PC-3 (cell line): ENCODE data around the gene GATA3. TPM values are rescaled to one million over a fixed set of nuclear protein-coding genes. Genes with fewer than 3 reads are reported as not detected.

Experiments used
- ATAC-seq: fragments of 200-7000 bp; cut with Tn5 transposase; 2 replicates; pipeline ENCODE4 v1.9.1; 2020; ENCODE audit warnings: mild to moderate bottlenecking, moderate library complexity
- BruUV-seq: library from RNA; stranded (reverse); fragments of 400-500 nt; replicated peaks from 2 replicates; lab custom pipeline; 2021; lab: Mats Ljungman, UMichigan
- CTCF ChIA-PET: fragments of 300-600 bp; sonication (Branson Sonifier 250); formaldehyde crosslinking; loops from one replicate; lab custom pipeline; 2022; ENCODE audit warnings: antibody characterized with exemption; lab: Charles Lee
- POLR2A ChIA-PET: fragments of 300-600 bp; sonication (Branson Sonifier 250); formaldehyde crosslinking; loops from one replicate; lab custom pipeline; 2022; ENCODE audit warnings: antibody characterized with exemption; ENCODE audit not compliant: unreplicated experiment; lab: Charles Lee
- DNase-seq: peaks from one replicate; pipeline ENCODE4 v3.0.0-alpha.2; 2015
- H2AFZ ChIP-seq: fragments of 300-600 bp; sonication (generic); 2 replicates; pipeline ENCODE4 v1.6.0; 2016; ENCODE audit warnings: antibody characterized with exemption, low read length
- H3F3A ChIP-seq: fragments of 300-600 bp; sonication (generic); one replicate; pipeline ENCODE4 v1.6.0; 2017; ENCODE audit warnings: antibody characterized with exemption, low read length, control low read depth, mild to moderate bottlenecking; ENCODE audit not compliant: unreplicated experiment
- H3K27ac ChIP-seq: fragments of 300-600 bp; sonication (generic); 2 replicates; pipeline ENCODE4 v1.5.1; 2016; ENCODE audit warnings: mild to moderate bottlenecking, low read length
- H3K27me3 ChIP-seq: fragments of 300-600 bp; sonication (generic); 2 replicates; pipeline ENCODE4 v1.6.1; 2016; ENCODE audit warnings: low read length, mixed read lengths
- H3K36me3 ChIP-seq: fragments of 300-600 bp; sonication (generic); 2 replicates; pipeline ENCODE4 v1.6.1; 2016; ENCODE audit warnings: low read depth, mixed run types, low read length, mixed read lengths
- H3K4me1 ChIP-seq: fragments of 300-600 bp; sonication (generic); 2 replicates; pipeline ENCODE4 v1.5.1; 2016; ENCODE audit warnings: low read length; ENCODE audit not compliant: insufficient read depth
- H3K4me2 ChIP-seq: fragments of 300-600 bp; sonication (generic); 2 replicates; pipeline ENCODE4 v1.6.0; 2016; ENCODE audit warnings: low read length
- H3K4me3 ChIP-seq: fragments of 300-600 bp; sonication (generic); 2 replicates; pipeline ENCODE4 v1.5.1; 2016; ENCODE audit warnings: mild to moderate bottlenecking, low read length, mixed read lengths
- H3K79me2 ChIP-seq: fragments of 300-600 bp; sonication (generic); 2 replicates; pipeline ENCODE4 v1.6.1; 2017; ENCODE audit warnings: low read length, mixed read lengths
- H3K9ac ChIP-seq: fragments of 300-600 bp; sonication (generic); 2 replicates; pipeline ENCODE4 v1.6.0; 2016; ENCODE audit warnings: mild to moderate bottlenecking, low read length
- H3K9me2 ChIP-seq: fragments of 300-600 bp; sonication (generic); replicated peaks from 2 replicates; pipeline ENCODE4 v1.6.1; 2016; ENCODE audit warnings: mixed run types, low read length, mixed read lengths
- H3K9me3 ChIP-seq: fragments of 300-600 bp; sonication (generic); 2 replicates; pipeline ENCODE4 v1.6.1; 2016; ENCODE audit warnings: low read length, mixed read lengths
- H4K20me1 ChIP-seq: fragments of 300-600 bp; sonication (generic); 2 replicates; pipeline ENCODE4 v1.6.1; 2016; ENCODE audit warnings: low read length, mixed read lengths
- EZH2 ChIP-seq: fragments of 300-600 bp; sonication (generic); IDR thresholded peaks from one replicate; pipeline ENCODE4 v1.6.1; 2017; ENCODE audit warnings: antibody characterized with exemption, mild to moderate bottlenecking, low read length; ENCODE audit not compliant: unreplicated experiment
- EZH2phosphoT487 ChIP-seq: fragments of 300-600 bp; sonication (generic); IDR thresholded peaks from 2 replicates; pipeline ENCODE4 v1.6.1; 2018; ENCODE audit warnings: mild to moderate bottlenecking, antibody characterized with exemption, low read length, borderline replicate concordance
- intact Hi-C: fragments of 100-400 bp; cut with micrococcal nuclease; formaldehyde crosslinking; loops from 2 replicates; pipeline ENCODE4 v1.9.0; 2023
- total RNA-seq: library from RNA; depleted of rRNA; stranded (reverse); fragments of >200 nt; gene quantifications from 2 replicates; pipeline ENCODE4 v1.2.3, GENCODE V29; 2014
- TF ChIP-seq, protein P1 (sequence below): fragments of 300-600 bp; sonication (generic); conservative IDR thresholded peaks from 2 replicates; pipeline ENCODE4 v1.5.1; 2017; ENCODE audit warnings: antibody characterized with exemption, low read depth, mild to moderate bottlenecking, low read length

Gene GATA3
- total RNA-seq, 1 experiment from 2014 or later = 2.6 TPM

DNA sequence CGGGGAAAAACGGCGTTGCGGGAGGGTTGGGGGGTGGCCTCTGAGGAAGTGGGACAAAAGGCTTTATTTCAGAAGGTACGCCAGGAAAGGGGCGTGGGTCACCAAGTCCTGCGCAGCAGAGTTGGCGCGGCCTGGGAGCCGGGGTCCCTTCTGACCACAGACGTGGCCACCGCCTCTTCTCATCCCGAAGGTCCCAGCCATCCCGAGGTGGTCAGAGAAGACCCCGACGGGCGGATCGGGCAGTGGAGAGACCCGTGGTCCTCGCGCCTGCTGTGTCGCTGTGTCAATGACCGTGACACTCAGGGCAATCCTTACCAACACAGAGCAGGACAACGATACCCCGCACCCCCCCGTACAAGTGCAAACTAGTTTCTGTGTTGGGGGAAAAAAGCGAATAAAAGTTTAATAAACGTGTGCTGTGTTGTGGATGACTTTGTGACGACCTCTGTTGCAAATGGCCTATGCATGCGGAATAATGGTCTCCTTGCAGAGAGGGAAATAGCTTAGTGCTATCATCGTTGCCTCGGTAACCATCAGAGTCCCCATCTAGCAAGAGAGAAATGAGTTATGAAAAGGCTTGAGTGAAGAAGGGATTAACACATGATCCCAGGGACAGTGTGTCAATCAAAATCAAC, 19.4 kb upstream of the GATA3 start:
- no peaks in the 10 kb centered on the region for H3K9me2 ChIP-seq
- no peak overlapping the region for H3K9ac ChIP-seq
- H3F3A ChIP-seq = no peaks in the 10 kb centered on the region
- H3K27me3 ChIP-seq = peaks cover 30% of the 10 kb centered on the region
- ATAC-seq (no peak), DNase-seq (no peak)
- CTCF ChIA-PET = no interaction called here
- H3K36me3 ChIP-seq = no peaks in the 10 kb centered on the region
- intact Hi-C loops = no loop called here
- H4K20me1 ChIP-seq = no peaks in the 10 kb centered on the region
- BruUV-seq = no TSS peak
- H3K9me3 ChIP-seq = no peaks in the 10 kb centered on the region
- H3K27ac ChIP-seq = no peak overlapping the region
- no peak overlapping the region for H3K4me3 ChIP-seq
- POLR2A ChIA-PET = no interaction called here
- no peaks in the 10 kb centered on the region for H3K4me1 ChIP-seq
- H3K79me2 ChIP-seq = no peaks in the 10 kb centered on the region
- no peak overlapping the region for H2AFZ ChIP-seq
- TF ChIP-seq EZH2 (no peak), EZH2phosphoT487 (no peak)
- TF ChIP-seq, protein P1, sequence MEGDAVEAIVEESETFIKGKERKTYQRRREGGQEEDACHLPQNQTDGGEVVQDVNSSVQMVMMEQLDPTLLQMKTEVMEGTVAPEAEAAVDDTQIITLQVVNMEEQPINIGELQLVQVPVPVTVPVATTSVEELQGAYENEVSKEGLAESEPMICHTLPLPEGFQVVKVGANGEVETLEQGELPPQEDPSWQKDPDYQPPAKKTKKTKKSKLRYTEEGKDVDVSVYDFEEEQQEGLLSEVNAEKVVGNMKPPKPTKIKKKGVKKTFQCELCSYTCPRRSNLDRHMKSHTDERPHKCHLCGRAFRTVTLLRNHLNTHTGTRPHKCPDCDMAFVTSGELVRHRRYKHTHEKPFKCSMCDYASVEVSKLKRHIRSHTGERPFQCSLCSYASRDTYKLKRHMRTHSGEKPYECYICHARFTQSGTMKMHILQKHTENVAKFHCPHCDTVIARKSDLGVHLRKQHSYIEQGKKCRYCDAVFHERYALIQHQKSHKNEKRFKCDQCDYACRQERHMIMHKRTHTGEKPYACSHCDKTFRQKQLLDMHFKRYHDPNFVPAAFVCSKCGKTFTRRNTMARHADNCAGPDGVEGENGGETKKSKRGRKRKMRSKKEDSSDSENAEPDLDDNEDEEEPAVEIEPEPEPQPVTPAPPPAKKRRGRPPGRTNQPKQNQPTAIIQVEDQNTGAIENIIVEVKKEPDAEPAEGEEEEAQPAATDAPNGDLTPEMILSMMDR = no peak
- no peak overlapping the region for H3K4me2 ChIP-seq

DNA sequence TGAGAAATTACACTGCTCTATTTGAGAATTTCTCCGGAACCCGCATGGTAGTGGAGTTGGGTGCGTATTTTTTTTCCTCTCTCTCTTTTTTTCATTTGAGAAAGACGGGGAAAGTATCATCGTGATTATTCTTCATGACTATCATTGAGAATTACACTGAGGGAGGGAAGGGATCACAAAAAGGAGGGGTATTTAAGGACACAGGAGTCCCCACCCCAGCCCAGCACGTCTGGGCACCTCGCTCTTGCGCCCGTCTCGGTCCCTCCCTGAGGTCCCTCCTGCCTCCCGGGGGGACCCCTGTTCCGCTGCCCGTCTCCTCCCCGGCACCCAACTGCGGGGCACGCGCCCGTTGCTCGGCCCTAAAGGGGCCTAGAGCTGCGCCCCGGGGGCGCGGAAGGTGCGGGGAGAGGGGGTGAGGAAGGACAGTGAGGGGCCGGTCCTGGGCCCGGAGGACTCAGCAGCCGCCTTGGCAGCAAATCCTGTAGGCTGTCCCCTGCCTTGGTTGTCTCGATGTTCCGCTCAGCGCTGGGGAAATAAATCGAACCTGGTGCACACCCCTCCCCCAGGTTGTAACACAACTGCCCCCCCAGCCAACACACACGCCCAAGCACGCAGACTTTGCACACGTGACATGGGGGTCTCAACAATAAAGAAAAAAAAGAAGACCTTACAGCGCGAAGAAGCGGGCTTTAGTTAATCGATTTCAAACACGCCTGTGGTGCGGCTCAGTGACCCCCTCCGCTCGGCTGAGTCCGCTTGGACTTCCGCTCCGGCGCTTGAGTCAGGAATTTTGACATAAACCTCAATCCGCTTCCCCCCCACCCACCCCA, 18.6 kb upstream of the GATA3 start:
- H3K4me2 ChIP-seq = no peak overlapping the region
- H3K36me3 ChIP-seq = no peaks in the 10 kb centered on the region
- no peak overlapping the region for H3K27ac ChIP-seq
- no peak for TF ChIP-seq EZH2phosphoT487
- TF ChIP-seq EZH2 = no peak
- TF ChIP-seq, protein P1 = no peak
- H3K4me3 ChIP-seq = no peak overlapping the region
- ATAC-seq (no peak), DNase-seq (no peak)
- intact Hi-C loops = no loop called here
- no peaks in the 10 kb centered on the region for H3K9me3 ChIP-seq
- no peaks in the 10 kb centered on the region for H3K79me2 ChIP-seq
- no peak overlapping the region for H2AFZ ChIP-seq
- BruUV-seq = no TSS peak
- no peaks in the 10 kb centered on the region for H3F3A ChIP-seq
- ChIA-PET CTCF (no interaction called here), POLR2A (no interaction called here)
- peaks cover 30% of the 10 kb centered on the region for H3K27me3 ChIP-seq
- no peak overlapping the region for H3K9ac ChIP-seq
- H3K9me2 ChIP-seq = no peaks in the 10 kb centered on the region
- no peaks in the 10 kb centered on the region for H3K4me1 ChIP-seq
- no peaks in the 10 kb centered on the region for H4K20me1 ChIP-seq
